Measurements from ENCODE around the gene LRPPRC.

DNA sequence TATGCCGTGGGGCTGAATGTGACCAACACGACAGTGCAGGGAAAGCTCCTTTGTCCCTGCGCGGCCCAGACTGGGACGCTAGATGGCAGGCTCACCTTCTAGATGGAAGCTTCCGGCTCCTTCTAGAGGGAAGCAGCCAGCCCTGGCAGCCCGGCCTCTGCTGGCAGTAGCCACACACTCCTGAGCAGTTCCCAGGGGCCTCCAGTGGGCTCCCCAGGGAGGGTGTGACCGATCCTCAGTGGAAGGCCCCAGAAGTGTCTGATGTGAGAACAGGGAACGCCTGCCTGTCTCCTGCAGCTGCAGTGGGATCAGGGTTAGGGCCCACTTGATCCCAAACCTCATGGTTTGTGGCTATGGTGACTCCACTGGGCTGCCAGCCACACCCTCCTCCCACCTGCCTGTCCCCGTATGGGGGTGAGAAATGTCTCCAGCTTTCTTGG is 48.5 kb upstream of the LRPPRC start:
- TF ChIP-seq, protein P1, sequence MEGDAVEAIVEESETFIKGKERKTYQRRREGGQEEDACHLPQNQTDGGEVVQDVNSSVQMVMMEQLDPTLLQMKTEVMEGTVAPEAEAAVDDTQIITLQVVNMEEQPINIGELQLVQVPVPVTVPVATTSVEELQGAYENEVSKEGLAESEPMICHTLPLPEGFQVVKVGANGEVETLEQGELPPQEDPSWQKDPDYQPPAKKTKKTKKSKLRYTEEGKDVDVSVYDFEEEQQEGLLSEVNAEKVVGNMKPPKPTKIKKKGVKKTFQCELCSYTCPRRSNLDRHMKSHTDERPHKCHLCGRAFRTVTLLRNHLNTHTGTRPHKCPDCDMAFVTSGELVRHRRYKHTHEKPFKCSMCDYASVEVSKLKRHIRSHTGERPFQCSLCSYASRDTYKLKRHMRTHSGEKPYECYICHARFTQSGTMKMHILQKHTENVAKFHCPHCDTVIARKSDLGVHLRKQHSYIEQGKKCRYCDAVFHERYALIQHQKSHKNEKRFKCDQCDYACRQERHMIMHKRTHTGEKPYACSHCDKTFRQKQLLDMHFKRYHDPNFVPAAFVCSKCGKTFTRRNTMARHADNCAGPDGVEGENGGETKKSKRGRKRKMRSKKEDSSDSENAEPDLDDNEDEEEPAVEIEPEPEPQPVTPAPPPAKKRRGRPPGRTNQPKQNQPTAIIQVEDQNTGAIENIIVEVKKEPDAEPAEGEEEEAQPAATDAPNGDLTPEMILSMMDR (IDR thresholded peaks at IDR 0.05 in 2 of 3, conservative IDR thresholded peaks at IDR 0.05 in 1 of 3; ENCODE audit: control insufficient read depth in 2 of 3, extremely low read depth in 1 of 3, insufficient read depth in 1 of 3, low read depth in 3 of 3, low read length in 3 of 3) = peak; percentile 94 to 98 (median 94); a peak in 5 of 6 replicates
- TF ChIP-seq ESRRA (IDR thresholded peaks at IDR 0.05; ENCODE audit: low read length) (no peak), TCF7 (IDR thresholded peaks at IDR 0.05; ENCODE audit: borderline replicate concordance) (no peak), POLR2A (IDR thresholded peaks at IDR 0.05; ENCODE audit: low read depth, low read length) (no peak), CBFB (IDR thresholded peaks at IDR 0.05; ENCODE audit: low read depth) (no peak), BHLHE40 (IDR thresholded peaks at IDR 0.05; ENCODE audit: borderline replicate concordance in 1 of 2, low read depth in 2 of 2, low read length in 1 of 2) (peak; percentile 27 to 61; a peak in 2 of 4 replicates), NFYB (IDR thresholded peaks at IDR 0.05; ENCODE audit: insufficient read depth, low read depth, low read length) (no peak), EZH2 (IDR thresholded peaks at IDR 0.05; ENCODE audit: borderline replicate concordance, control insufficient read depth, low read depth, low read length) (no peak)
- TF ChIP-seq, protein P2, sequence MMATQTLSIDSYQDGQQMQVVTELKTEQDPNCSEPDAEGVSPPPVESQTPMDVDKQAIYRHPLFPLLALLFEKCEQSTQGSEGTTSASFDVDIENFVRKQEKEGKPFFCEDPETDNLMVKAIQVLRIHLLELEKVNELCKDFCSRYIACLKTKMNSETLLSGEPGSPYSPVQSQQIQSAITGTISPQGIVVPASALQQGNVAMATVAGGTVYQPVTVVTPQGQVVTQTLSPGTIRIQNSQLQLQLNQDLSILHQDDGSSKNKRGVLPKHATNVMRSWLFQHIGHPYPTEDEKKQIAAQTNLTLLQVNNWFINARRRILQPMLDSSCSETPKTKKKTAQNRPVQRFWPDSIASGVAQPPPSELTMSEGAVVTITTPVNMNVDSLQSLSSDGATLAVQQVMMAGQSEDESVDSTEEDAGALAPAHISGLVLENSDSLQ (IDR thresholded peaks at IDR 0.05) = no peak
